Activated naive CD4-positive, alpha-beta T cell treated with anti-CD3 and anti-CD28 coated beads, Interleukin-2, amount 10 ng/mL, durations not matched to agents 5 hours and 36 hours (primary cell): ENCODE results near the gene RRM1. TPM values are rescaled to one million over a fixed set of nuclear protein-coding genes. Genes with fewer than 3 reads are reported as not detected.

Experiments
- total RNA-seq, 2 experiments: library from RNA; stranded (reverse); gene quantifications; one replicate each; pipeline ENCODE4 v1.2.3, GENCODE V29; 2021

RRM1 gene
- total RNA-seq, result 100 to 1,000 TPM; 141 to 145 TPM

DNA sequence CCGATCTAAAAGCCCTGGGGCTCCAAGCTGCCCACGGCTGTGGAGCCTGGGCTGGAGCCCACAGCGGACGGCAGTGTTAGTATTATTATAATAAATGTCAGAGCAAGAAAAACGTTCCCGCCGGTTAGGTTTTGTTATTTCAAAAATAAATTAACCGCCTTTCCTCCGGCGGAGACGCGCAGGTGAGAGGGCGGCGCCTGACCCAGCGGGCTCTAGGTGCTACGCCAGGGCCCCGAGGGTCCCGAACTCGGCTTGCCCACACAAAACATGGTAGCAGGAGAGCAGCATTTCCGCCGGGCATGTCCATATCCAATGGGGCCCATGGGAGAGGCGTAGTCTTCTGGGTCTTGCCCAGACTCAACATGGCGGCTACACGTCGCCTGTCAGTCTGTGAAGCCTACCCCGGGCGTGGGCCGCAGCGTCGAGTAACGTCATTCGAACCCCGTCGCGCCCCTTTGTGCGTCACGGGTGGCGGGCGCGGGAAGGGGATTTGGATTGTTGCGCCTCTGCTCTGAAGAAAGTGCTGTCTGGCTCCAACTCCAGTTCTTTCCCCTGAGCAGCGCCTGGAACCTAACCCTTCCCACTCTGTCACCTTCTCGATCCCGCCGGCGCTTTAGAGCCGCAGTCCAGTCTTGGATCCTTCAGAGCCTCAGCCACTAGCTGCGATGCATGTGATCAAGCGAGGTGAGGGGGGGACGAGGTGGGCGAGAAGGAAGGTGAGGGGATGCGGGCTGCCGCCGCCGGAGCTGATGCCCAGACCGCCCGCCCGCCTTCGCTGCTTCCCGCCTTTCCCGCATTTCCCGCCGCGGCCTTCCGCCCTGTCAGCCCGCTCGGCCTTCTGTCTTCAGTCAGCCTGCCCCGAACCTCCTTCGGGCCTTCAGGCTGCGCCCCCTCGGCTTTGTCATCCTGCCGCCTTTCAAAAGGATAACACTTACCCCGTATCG, at the start of gene RRM1:
TSS of gene RRM1 (plus strand) at position 452 of the 944 bp plus-strand sequence. CDS start at position 666, 214 bp downstream.

Other genes with a start within 250 kb of the RRM1 start
- gene STIM1, start 239.1 kb upstream of the RRM1 start, total RNA-seq, result 10 to 100 TPM; 90.6 to 90.8 TPM